HG03342 (cell line): ENCODE results near the gene ANGPTL7.
"Not testable (repeated sequence)": the region's sequence is repeated elsewhere in the genome, so short reads cannot be mapped to it uniquely, and the experiment has no call there.

Experiments
- ATAC-seq: cut with Tn5 transposase; IDR thresholded peaks from one replicate; pipeline ENCODE4 v1.9.1; 2021; ENCODE audit warnings: mild to moderate bottlenecking, moderate library complexity; ENCODE audit not compliant: unreplicated experiment

ANGPTL7 gene

DNA sequence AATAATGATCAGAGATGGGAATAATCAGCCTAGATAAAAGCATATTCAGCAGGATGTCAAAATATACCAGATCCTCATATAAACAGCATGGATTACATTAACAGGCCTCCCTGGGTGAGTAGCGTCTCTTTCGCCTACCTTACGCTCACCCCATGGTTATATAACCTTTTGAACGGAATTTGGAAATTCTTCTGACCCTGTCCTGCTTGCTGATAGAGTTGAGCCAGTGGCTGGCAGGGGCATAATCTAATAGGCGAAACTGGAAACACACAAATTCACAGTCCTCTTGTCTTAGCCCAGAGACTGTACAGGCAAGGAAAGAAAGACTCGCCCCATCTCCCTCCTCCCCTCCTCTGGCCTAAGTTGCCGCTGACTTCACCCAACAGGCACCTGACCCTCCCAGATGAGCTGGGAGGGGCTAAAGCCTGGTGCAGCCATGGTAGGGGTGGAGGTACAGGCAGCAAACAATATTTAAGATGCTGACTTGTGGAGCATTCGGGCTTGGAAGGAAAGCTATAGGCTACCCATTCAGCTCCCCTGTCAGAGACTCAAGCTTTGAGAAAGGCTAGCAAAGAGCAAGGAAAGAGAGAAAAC, at the start of gene ANGPTL7:
ANGPTL7 (plus strand) TSS at position 498 of the 594 bp plus-strand sequence. CDS start 225 bp downstream, outside the sequence.
- ATAC-seq, result no peak

GRCh38 chr1:11142618-11143391, 46.4 kb upstream of the ANGPTL7 start:
- no peak for ATAC-seq

DNA sequence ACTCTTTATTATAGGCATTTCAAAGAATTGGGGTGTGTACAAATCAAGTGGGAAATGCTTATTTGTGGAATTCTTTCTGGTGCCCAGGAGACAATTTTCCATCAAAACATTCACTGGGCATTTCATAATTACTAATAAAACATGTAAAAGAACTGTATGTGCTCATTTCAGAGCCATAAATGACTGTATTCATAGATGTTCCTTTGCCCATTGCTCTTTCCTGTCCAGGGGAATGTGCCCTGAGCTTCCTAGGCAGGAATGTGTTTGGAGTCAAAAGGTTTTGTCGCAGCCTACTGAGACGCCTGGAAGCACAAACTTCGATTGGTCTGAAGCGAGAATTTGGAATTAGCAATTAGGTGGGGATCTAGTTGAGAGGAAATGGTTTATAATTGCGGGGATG, 45.8 kb upstream of the ANGPTL7 start:
- ATAC-seq, result no peak

GRCh38 chr1:11143907-11144306, 45.2 kb upstream of the ANGPTL7 start:
- ATAC-seq, result no peak

DNA sequence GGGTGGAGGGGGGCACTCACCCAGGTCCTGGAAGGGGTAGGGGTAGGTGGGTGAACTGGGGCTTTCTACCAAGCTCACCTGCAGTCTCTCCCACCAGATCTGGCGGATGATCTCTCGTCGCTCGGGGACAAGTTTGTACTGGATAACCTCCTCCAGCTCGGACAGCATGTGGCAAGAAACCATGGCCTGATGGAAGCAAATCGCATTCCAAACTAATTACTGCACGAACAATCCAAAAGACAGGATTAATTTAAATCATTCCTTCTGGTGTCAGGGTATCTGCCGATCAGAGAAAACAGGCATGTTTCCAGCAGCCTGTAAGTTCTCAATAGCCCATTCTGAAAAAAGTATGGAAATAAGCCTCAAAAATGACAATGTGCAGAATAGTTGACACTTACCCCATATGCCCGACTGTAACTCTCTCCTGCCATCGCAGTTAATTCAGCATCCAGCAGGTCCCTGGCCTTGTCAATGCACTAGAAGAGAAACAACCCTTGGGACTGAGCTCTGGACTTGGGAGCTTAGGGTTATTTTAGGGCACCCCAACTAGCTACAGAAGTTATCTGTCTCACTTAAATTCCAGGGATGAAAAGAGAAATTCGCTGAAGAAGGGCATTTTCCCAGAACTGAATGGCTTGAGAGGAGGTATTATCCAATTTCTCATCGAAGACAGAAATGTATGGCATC, 44.4 kb upstream of the ANGPTL7 start:
- no peak for ATAC-seq

GRCh38 chr1:11145741-11146140, 43.4 kb upstream of the ANGPTL7 start:
- ATAC-seq, result no peak

GRCh38 chr1:11147197-11147770, 41.9 kb upstream of the ANGPTL7 start:
- ATAC-seq, result no peak

- ATAC-seq, result no peak
These were observed 38.8 kb upstream of the ANGPTL7 start for GRCh38 chr1:11150326-11150725.

DNA sequence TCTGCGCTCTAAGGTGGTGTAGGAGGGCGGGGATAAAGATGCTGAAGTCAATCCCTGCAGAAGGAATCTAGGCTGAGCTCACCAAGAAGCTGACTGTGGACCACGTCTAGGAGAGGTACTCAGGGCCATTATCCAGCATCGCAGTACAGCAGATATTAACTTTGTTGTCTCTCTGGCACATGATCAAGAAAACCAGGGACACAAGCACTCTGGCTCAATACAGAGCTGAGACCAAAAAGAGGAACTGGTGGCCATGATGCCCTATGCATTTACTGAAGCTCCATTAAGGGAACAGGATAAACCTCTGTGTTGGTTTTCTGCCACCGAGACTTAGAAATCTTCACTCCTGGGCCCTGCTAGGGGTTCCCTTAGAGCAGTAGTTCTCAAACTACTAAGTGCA, 38.0 kb upstream of the ANGPTL7 start:
- ATAC-seq, result no peak

GRCh38 chr1:11151826-11152612, 37.1 kb upstream of the ANGPTL7 start:
- no peak for ATAC-seq

GRCh38 chr1:11152755-11153154, 36.4 kb upstream of the ANGPTL7 start:
- ATAC-seq, result no peak

GRCh38 chr1:11153184-11153583, 36.0 kb upstream of the ANGPTL7 start:
- ATAC-seq, result no peak

GRCh38 chr1:11156441-11156840, 32.7 kb upstream of the ANGPTL7 start:
- no peak for ATAC-seq

DNA sequence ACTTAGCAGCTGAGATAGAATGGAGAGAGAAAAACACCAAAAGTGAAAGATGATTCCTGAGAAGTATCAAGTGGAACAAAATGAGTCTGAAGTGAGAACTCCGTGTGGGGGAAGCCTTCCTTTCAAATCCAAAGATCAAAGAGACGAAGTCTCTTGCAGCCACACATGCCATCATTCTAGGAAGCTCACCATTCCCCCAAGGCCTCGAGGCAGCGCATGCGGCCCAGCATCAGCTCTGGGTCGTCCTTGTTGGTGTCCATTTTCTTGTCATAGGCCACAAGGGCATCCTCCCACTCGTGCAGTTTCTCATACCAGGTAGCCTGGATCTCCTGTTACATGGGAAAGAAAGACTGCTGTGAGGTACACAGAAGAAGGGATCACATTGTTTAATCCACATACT, 32.2 kb upstream of the ANGPTL7 start:
- ATAC-seq, result no peak

DNA sequence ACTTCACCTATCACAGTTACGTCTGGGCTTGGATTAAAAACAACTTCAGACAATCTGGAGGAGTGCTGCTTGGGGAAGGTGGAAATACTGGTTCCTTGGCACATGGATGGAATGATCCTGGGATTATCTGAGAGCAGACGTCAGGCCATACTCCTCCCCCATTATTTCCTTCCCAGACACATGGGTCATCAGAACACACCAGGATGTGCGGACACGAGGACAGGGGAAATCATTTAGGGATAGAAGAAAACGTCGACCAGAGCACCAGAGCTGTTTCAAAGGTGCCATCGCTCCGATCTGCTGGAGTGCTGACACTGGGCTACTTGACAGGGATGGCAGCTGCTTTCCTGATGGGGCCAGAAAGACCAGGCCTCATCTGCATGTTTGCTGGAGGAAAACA, 31.8 kb upstream of the ANGPTL7 start:
- no peak for ATAC-seq

- no peak for ATAC-seq
These were observed 31.3 kb upstream of the ANGPTL7 start for GRCh38 chr1:11157867-11158266.

DNA sequence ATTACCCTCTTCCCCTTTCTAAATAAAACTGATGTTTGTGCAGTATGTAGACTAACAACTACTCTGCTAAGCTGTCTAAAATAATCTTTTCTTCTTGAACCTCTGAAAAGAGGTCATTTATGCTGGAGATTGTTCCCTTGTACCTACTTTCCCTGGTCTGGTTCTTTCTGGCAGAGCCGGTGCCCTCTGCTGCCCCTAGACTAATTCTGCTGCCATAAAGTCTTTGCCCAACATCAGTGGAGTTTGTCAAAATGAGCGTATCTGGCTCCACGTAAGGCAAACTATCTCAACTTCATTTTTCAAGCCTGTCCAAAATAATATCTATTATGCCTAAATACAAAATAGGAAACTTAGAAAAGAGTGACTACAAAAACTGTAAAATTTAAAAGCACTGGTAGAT, 30.9 kb upstream of the ANGPTL7 start:
- ATAC-seq, result no peak

DNA sequence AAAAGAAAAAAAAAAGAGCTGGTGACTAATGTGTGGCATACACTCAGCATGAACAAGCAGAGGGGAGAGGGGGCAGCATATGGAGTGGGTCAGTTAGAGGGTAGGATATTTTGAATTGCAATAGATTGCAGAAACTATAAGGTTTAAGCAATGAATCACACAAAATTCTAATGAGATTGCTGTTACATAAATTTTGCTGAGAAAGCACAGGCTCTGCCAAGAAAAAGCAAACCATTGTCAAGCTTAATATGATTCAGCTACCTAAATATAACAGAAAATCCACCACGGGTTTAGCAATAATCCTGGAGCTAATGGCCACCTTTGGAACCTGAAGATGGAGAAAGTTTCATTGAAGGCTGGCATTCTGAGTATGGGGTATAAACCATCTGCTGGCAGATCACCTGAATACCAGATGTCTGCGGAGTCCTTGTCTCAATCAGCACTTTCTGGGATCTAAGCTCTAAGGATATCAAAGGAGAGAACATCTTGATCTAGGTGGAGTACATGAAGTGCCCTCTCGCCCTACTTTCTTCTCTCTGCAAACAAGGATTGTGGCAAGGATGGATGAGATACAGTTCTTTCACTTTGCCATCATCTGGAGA, 30.3 kb upstream of the ANGPTL7 start:
- ATAC-seq, result no peak

DNA sequence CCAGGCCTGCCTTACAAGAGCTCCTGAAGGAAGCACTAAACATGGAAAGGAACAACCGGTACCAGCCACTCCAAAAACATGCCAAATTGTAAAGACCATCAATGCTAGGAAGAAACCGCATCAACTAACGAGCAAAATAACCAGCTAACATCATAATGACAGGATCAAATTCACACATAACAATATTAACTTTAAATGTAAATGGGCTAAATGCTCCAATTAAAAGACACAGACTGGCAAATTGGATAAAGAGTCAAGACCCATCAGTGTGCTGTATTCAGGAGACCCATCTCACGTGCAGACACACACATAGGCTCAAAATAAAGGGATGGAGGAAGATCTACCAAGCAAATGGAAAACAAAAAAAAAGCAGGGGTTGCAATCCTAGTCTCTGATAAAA, 26.4 kb upstream of the ANGPTL7 start:
- ATAC-seq, result not testable (repeated sequence)

DNA sequence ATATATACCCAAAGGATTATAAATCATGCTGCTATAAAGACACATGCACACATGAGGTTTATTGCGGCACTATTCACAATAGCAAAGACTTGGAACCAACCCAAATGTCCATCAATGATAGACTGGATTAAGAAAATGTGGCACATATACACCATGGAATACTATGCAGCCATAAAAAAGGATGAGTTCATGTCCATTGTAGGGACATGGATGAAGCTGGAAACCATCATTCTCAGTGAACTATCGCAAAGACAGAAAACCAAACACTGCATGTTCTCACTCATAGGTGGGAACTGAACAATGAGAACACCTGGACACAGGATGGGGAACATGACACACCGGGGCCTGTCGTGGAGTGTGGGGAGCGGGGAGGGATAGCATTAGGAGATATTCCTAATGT, 22.4 kb upstream of the ANGPTL7 start:
- not testable (repeated sequence) for ATAC-seq
